ENCODE results near the gene SLC6A5.

DNA sequence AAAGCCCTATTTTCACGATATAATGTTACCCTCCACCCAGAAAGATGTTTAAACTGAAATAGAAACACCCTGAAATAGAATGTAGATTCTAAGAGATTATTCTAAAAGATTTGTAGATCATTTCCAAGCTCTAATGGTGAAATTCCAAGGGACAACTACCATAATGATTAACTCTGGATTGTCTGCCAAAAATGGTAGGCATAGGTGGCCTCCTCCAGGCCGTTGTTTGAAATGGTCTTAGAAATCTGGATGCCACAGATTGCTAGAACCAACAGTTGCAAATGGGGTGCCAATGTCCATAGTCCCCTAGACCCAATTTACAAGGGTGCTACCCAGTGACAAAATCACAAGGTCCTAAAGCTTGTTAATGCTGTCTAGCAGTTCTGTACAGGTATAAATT, 6.7 kb upstream of the SLC6A5 start:
- TF ChIP-seq POLR2A (IDR thresholded peaks at IDR 0.05) (no peak), POLR2AphosphoS5 (IDR thresholded peaks at IDR 0.05) (no peak)
- TF ChIP-seq, protein P1, sequence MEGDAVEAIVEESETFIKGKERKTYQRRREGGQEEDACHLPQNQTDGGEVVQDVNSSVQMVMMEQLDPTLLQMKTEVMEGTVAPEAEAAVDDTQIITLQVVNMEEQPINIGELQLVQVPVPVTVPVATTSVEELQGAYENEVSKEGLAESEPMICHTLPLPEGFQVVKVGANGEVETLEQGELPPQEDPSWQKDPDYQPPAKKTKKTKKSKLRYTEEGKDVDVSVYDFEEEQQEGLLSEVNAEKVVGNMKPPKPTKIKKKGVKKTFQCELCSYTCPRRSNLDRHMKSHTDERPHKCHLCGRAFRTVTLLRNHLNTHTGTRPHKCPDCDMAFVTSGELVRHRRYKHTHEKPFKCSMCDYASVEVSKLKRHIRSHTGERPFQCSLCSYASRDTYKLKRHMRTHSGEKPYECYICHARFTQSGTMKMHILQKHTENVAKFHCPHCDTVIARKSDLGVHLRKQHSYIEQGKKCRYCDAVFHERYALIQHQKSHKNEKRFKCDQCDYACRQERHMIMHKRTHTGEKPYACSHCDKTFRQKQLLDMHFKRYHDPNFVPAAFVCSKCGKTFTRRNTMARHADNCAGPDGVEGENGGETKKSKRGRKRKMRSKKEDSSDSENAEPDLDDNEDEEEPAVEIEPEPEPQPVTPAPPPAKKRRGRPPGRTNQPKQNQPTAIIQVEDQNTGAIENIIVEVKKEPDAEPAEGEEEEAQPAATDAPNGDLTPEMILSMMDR (IDR thresholded peaks at IDR 0.05), result no peak
